CD4-positive, alpha-beta T cell (primary cell): ENCODE data around the gene TBC1D9B. TPM values are rescaled to one million over a fixed set of nuclear protein-coding genes. Genes with fewer than 3 reads are reported as not detected.

Source experiments
- ATAC-seq: fragments of 200-7000 bp; cut with Tn5 transposase; one replicate; pipeline ENCODE4 v1.10.0; 2022; ENCODE audit warnings: mild to moderate bottlenecking; ENCODE audit not compliant: poor library complexity
- CTCF ChIA-PET: fragments of 350-600 bp; sonication (Branson Sonifier 250); formaldehyde crosslinking; loops from one replicate; lab custom pipeline; 2021; ENCODE audit warnings: antibody characterized with exemption, inconsistent platforms; lab: Charles Lee
- POLR2A ChIA-PET: fragments of 350-600 bp; sonication (Branson Sonifier 250); formaldehyde crosslinking; loops from one replicate; lab custom pipeline; 2021; ENCODE audit warnings: antibody characterized with exemption, inconsistent platforms; lab: Charles Lee
- DNase-seq, 14 experiments: peaks; one replicate each; pipeline ENCODE4 v3.0.0-alpha.2; 2013 to 2020; ENCODE audit warnings: mixed read lengths in 2 of 14
- H3K27ac ChIP-seq, 2 donors: one replicate each; pipeline versions ENCODE4 v1.5.1 to v1.7.0; 2013; ENCODE audit warnings: low read length in 2 of 2, low read depth in 1 of 2, mild to moderate bottlenecking in 1 of 2
- H3K27me3 ChIP-seq, 2 experiments: 1 replicate in 1 of 2; 2 replicates in 1 of 2; pipeline versions ENCODE4 v1.6.1 to v1.7.0; 2013; ENCODE audit warnings: low read length in 2 of 2, control low read depth in 1 of 2, mild to moderate bottlenecking in 1 of 2, moderate library complexity in 1 of 2; ENCODE audit not compliant: insufficient read depth in 2 of 2, control insufficient read depth in 1 of 2
- H3K36me3 ChIP-seq: one replicate; pipeline ENCODE4 v1.6.1; 2013; ENCODE audit warnings: low read length, control low read depth; ENCODE audit not compliant: insufficient read depth
- H3K4me1 ChIP-seq: one replicate; pipeline ENCODE4 v1.6.1; 2013; ENCODE audit warnings: low read length, control low read depth; ENCODE audit not compliant: insufficient read depth
- H3K4me3 ChIP-seq: one replicate; pipeline ENCODE4 v1.5.1; 2013; ENCODE audit warnings: mild to moderate bottlenecking, low read length, moderate library complexity
- H3K9me3 ChIP-seq, 2 experiments: 1 replicate in 1 of 2; 2 replicates in 1 of 2; pipeline versions ENCODE4 v1.6.1 to v1.7.0; 2013; ENCODE audit warnings: low read length in 2 of 2, mild to moderate bottlenecking in 2 of 2, control low read depth in 1 of 2, moderate library complexity in 1 of 2; ENCODE audit not compliant: control insufficient read depth in 1 of 2, insufficient read depth in 1 of 2
- H3K27ac Mint-ChIP-seq: one replicate; pipeline ENCODE4 v1.8.0; 2020; ENCODE audit warnings: mixed read lengths
- H3K27me3 Mint-ChIP-seq: one replicate; pipeline ENCODE4 v1.8.0; 2021; ENCODE audit warnings: mixed read lengths
- H3K36me3 Mint-ChIP-seq: one replicate; pipeline ENCODE4 v1.8.0; 2021; ENCODE audit warnings: low read depth, mixed read lengths
- H3K4me1 Mint-ChIP-seq: one replicate; pipeline ENCODE4 v1.8.0; 2021; ENCODE audit warnings: low read depth, mixed read lengths
- H3K4me3 Mint-ChIP-seq: one replicate; pipeline ENCODE4 v1.8.0; 2020; ENCODE audit warnings: mild to moderate bottlenecking, mixed read lengths
- H3K9me3 Mint-ChIP-seq: one replicate; pipeline ENCODE4 v1.8.0; 2020; ENCODE audit warnings: mixed read lengths
- CTCF ChIP-seq: fragments of 200-600 bp; IDR thresholded peaks from one replicate; pipeline ENCODE4 v1.8.0; 2022; ENCODE audit warnings: antibody characterized with exemption, mild to moderate bottlenecking
- intact Hi-C, 2 experiments: fragments of 100-400 bp; cut with DNase I in 1 of 2; cut with micrococcal nuclease in 1 of 2; formaldehyde crosslinking; loops; one replicate each; pipeline versions ENCODE4 v1.15.1 to v1.9.0; 2023 to 2025; cut with DNase I, micrococcal nuclease
- total RNA-seq, 174 experiments: library from RNA in 2 of 174; stranded (reverse) in 2 of 174; gene quantifications; one replicate each; pipeline ENCODE4 v1.2.3 and lab custom pipeline; 2021 to 2026

TBC1D9B gene
- total RNA-seq, 2 experiments from 2014 or later = 67.5 to 71.8 TPM

- Histone ChIP-seq H3K4me3 (no peak overlapping the region), H3K4me1 (no peaks in the 10 kb centered on the region), H3K27me3 (no peaks in the 10 kb centered on the region), H3K36me3 (peaks cover 54% of the 10 kb centered on the region), H3K9me3 (no peaks in the 10 kb centered on the region), H3K27ac (no peak overlapping the region)
- no peak overlapping the region for H3K27ac Mint-ChIP-seq
- ATAC-seq (no peak), DNase-seq (no peak)
- POLR2A ChIA-PET = no interaction called here
- CTCF ChIA-PET = no interaction called here
- no peaks in the 10 kb centered on the region for H3K27me3 Mint-ChIP-seq
- H3K9me3 Mint-ChIP-seq = no peaks in the 10 kb centered on the region
- no peaks in the 10 kb centered on the region for H3K4me1 Mint-ChIP-seq
- H3K4me3 Mint-ChIP-seq = no peak overlapping the region
- TF ChIP-seq CTCF = no peak
- intact Hi-C loops = no loop called here
- peaks cover 48% of the 10 kb centered on the region for H3K36me3 Mint-ChIP-seq
These were observed 38.6 kb downstream of the TBC1D9B start for GRCh38 chr5:179869101-179869500.

- Histone ChIP-seq H3K4me1 (no peaks in the 10 kb centered on the region), H3K36me3 (peaks cover 55% of the 10 kb centered on the region), H3K4me3 (no peak overlapping the region), H3K27ac (no peak overlapping the region), H3K9me3 (no peaks in the 10 kb centered on the region), H3K27me3 (no peaks in the 10 kb centered on the region)
- Mint-ChIP-seq H3K9me3 (no peaks in the 10 kb centered on the region), H3K36me3 (peaks cover 49% of the 10 kb centered on the region), H3K27me3 (no peaks in the 10 kb centered on the region), H3K4me3 (no peak overlapping the region), H3K27ac (no peak overlapping the region), H3K4me1 (no peaks in the 10 kb centered on the region)
- TF ChIP-seq CTCF = no peak
- ChIA-PET CTCF (no interaction called here), POLR2A (interaction anchor here (0.5 kb wide), 1 partner anchor 189 kb away, joined by 3 read pairs; no protein-coding TSS in a partner anchor)
- ATAC-seq (no peak), DNase-seq (no peak)
- intact Hi-C loops = no loop called here
These were observed 39.2 kb downstream of the TBC1D9B start for GRCh38 chr5:179868541-179868940.

- ChIA-PET CTCF (no interaction called here), POLR2A (no interaction called here)
- Mint-ChIP-seq H3K4me3 (no peak overlapping the region), H3K27ac (no peak overlapping the region), H3K4me1 (no peaks in the 10 kb centered on the region), H3K36me3 (peaks cover 50% of the 10 kb centered on the region), H3K9me3 (no peaks in the 10 kb centered on the region), H3K27me3 (no peaks in the 10 kb centered on the region)
- TF ChIP-seq CTCF = no peak
- DNase-seq (no peak), ATAC-seq (no peak)
- Histone ChIP-seq H3K27ac (no peak overlapping the region), H3K4me3 (no peak overlapping the region), H3K9me3 (peaks cover 0 to 5% of the 10 kb centered on the region in 2 experiments), H3K4me1 (no peaks in the 10 kb centered on the region), H3K36me3 (peaks cover 51% of the 10 kb centered on the region), H3K27me3 (no peaks in the 10 kb centered on the region)
- intact Hi-C loops = no loop called here
These were observed 40.2 kb downstream of the TBC1D9B start for GRCh38 chr5:179867476-179867875.
